KOPT-K1 (cell line): ENCODE measurements around the gene TMEM161B.
"Not testable (repeated sequence)": the region's sequence is repeated elsewhere in the genome, so short reads cannot be mapped to it uniquely, and the experiment has no call there.

Source experiments
- H3K27ac ChIP-seq: fragments of 200-600 bp; sonication (generic); 2 replicates; pipeline ENCODE4 v1.5.1; 2016; ENCODE audit warnings: antibody characterized with exemption, mild to moderate bottlenecking, low read depth, low read length; ENCODE audit not compliant: poor library complexity, severe bottlenecking
- H3K36me3 ChIP-seq: fragments of 200-600 bp; sonication (generic); 2 replicates; pipeline ENCODE4 v1.5.1; 2017; ENCODE audit warnings: antibody characterized with exemption, mild to moderate bottlenecking, low read length, moderate library complexity; ENCODE audit not compliant: insufficient read depth
- H3K9me3 ChIP-seq: fragments of 200-600 bp; sonication (generic); 2 replicates; pipeline ENCODE4 v1.5.1; 2017; ENCODE audit warnings: antibody characterized with exemption, low read length, mild to moderate bottlenecking; ENCODE audit not compliant: insufficient read depth, poor library complexity, severe bottlenecking

The TMEM161B gene

DNA sequence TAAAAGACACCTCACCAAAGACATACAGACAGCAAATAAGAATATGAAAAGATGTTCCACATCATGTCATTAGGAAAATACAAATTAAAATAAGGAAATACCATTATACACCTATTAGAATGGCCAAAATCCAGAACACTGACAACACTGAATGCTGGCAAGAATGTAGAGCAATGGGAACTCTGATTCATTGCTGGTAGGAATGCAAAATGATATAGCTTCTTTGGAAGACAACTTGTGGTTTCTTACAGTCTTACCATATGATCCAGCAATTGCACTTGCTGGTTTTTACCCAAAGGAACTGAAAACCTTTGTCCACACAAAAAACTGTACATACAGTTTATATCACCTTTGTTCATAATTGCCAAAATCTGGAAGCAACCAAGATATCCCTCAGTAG is 6.5 kb downstream of the TMEM161B start:
- no peak overlapping the region for H3K27ac ChIP-seq
- peaks cover 12% of the 10 kb centered on the region for H3K9me3 ChIP-seq
- H3K36me3 ChIP-seq = peaks cover 48% of the 10 kb centered on the region

DNA sequence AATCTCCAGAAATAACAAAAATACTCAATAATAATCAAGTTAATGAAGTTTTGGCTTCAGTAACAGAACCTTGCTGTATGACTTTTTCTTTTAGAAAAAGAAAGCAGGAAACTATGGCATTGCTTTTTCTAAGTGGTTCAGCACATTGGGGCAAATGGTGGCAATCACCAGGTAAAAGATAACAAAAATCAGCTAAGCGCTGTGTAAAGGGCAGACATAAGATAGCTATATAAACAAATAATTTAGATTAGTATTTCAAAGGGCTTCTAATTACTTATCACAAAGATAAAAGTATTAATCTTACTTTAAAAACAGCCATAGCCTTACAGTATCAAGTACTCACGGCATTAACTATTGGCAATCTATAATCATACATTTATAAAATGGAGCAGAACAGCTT is 10.0 kb downstream of the TMEM161B start:
- H3K36me3 ChIP-seq = peaks cover 33% of the 10 kb centered on the region
- H3K9me3 ChIP-seq = no peaks in the 10 kb centered on the region
- no peak overlapping the region for H3K27ac ChIP-seq

DNA sequence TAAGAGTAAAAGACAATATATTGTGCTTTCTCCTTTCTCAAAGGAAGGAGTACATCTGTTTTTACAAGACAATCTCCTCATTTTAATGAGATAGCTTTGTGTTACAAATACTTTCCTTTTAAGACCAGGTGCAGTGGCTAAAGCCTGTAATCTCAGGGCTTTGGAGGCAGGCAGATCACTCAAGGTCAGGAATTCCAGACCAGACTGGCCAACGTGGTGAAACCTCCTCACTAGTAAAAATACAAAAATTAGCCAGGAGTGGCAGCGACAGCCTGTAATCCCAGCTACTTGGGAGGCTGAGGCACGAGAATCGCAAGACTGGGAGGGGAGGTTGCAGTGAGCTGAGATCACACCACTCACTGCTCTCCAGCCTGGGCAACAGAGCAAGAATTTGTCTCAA is 11.8 kb downstream of the TMEM161B start:
- peaks cover 18% of the 10 kb centered on the region for H3K36me3 ChIP-seq
- H3K9me3 ChIP-seq = no peaks in the 10 kb centered on the region
- no peak overlapping the region for H3K27ac ChIP-seq

DNA sequence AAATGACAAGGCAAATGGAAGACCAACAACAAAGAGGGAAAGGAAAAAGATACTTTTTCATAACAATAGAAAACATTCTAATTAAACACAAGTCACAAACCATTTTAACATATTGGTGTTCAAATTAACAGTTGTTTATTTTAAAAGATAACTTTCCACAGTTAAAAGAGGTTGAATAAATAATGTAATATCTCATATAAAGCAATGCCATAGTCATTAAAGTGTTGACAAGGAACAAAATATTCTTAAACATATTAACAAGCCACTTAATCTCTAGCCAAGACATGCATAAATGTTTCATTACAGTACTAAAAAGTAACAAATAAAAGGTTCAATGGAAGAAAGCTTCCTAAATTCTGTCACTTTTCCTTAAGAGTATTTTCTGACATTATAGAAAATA is 12.6 kb downstream of the TMEM161B start:
- no peaks in the 10 kb centered on the region for H3K9me3 ChIP-seq
- no peak overlapping the region for H3K27ac ChIP-seq
- peaks cover 12% of the 10 kb centered on the region for H3K36me3 ChIP-seq

DNA sequence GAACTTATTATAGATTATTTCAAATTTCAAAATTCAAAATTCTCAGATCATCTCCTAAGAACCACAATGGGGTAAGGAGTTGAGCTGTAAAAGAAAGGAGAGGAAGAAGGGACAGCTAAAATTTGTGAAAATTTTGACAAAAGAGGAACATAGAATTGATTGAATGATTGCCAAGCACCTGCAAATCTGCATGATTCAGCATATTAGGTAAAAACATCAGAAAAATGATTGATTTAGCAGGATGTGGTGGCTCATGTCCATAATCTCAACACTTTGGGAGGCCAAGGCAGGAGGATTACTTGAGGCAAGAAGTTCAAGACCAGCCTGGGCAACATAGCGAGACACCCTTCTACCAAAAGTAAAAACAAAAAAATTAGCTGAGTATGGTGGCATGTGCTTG is 14.3 kb downstream of the TMEM161B start:
- peaks cover 15% of the 10 kb centered on the region for H3K36me3 ChIP-seq
- H3K9me3 ChIP-seq = no peaks in the 10 kb centered on the region
- no peak overlapping the region for H3K27ac ChIP-seq

DNA sequence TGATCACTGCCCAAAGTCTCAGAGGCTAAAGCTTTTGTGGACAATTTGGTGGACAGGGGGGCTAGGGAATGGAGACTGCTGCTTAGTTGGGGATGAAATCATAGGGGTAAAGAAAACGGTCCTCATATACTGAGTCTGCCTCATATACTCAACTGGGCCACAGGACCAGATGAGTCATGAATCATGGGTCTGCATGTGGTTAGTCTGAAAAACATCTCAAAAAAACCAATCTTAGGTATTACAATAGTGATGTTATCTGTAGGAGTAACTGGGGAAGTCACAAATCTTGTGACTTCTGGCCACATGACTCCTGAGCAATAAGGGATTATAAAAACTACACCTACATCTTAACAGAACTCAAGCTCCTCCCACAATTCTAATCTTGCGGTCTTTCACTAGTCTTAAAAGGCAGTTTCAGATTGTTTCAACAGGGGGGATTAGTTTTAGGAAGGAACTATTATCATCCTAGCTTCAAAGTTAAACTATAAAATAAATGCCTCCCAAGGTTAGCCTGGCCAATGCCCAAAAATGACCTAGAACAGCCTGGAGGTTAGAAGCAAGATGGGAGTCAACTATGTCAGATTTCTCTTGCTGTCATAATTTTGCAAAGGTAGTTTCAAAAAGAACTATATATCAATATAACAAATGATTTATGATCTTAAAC is 17.5 kb downstream of the TMEM161B start:
- Histone ChIP-seq H3K27ac (no peak overlapping the region), H3K9me3 (no peaks in the 10 kb centered on the region), H3K36me3 (peaks cover 9% of the 10 kb centered on the region; the same call in 1 of the 2 replicates)

DNA sequence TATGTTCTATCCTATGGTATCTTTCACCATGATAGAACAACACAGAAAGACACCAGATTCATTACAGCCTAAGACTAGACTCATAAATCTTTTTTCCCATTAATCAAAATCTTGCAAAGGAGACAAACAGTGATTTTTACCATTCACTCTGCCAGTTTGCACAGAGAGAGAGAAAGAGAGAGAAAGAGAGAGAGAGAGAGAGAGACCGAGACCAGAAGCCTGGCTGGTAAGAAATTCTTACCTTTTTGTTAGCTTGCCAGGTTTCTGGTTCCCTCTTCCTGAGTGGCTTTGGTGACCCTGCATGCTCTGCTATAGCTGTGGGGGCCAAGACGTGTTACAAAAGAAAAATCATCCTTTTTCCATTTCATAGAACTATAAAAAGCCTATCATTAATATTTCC is 18.6 kb downstream of the TMEM161B start:
- no peaks in the 10 kb centered on the region for H3K9me3 ChIP-seq
- peaks cover 9% of the 10 kb centered on the region; the same call in 1 of the 2 replicates for H3K36me3 ChIP-seq
- H3K27ac ChIP-seq = no peak overlapping the region

DNA sequence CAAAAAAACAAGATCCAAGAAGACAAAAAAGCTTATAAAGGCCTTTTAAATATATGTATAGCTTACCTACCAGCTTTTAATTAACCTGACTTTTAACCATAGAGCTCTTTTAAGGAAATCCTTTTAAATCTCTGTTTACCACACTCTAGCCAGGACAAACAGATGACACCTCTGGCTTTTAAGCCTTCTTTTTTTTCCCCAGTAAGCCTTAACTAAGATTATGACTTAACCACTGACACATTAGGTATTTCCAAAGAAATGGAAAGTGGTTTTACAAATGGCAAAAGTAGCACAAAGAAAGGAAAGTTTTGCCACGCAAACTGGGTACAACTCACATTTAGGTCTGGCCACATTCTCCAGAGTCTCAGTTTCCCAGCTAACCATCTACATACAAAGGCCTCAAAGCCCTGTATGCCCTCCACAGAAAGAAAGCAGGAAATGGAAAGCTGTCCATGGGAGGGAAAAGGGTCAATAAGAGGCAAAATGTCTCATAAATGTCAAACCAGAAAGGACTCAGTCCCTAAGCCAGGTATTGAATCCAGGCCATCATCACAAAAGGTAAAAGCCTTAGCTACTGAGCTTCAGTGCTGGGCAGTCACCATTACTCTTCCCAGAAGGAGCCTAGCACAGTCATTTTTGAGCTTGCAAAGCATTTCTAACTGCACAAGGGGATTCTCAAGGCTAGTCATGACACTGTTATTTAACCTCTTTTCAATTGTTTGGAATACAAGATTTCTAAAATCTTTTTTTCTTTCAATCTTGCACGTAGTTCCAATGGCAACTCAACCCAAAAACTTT is 19.7 kb downstream of the TMEM161B start:
- Histone ChIP-seq H3K27ac (no peak overlapping the region), H3K36me3 (peaks cover 9% of the 10 kb centered on the region; the same call in 1 of the 2 replicates), H3K9me3 (no peaks in the 10 kb centered on the region)

DNA sequence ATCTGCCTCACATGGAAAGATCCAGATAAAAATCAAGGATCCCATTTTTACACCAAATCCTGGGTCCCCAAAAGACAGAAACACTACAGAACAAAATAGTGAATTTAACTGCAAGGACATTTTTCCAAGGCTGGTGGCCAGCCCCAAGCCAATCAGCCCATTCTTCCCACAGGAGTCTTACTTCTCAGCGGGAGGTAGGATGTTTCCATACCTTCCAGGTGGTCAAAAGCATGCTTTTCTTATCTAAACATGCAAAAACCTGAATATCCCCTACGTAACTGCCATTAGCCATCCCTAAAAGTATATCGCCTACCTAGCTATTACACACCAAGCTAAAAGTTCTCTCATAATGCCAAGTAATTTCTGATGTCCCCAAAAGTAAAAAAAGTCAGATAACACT is 20.6 kb downstream of the TMEM161B start:
- peaks cover 9% of the 10 kb centered on the region; the same call in 1 of the 2 replicates for H3K36me3 ChIP-seq
- H3K27ac ChIP-seq = no peak overlapping the region
- no peaks in the 10 kb centered on the region for H3K9me3 ChIP-seq

DNA sequence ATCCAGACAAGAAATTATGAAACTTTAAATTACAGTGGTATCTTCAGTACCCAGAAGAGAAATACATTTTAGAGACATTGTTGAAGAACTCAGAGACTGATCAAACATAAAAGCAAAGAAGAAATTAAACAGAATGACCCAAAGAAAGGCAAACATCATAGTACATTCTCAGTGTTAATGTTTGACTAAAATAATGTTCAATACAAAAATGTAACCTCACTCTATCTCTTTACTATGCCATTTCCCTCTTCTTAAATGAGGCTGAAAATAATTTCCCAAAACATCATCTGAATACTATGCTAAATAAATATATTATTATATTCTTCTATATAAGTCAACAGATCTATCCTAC is 22.8 kb downstream of the TMEM161B start:
- Histone ChIP-seq H3K27ac (no peak overlapping the region), H3K9me3 (no peaks in the 10 kb centered on the region), H3K36me3 (peaks cover 7% of the 10 kb centered on the region)

DNA sequence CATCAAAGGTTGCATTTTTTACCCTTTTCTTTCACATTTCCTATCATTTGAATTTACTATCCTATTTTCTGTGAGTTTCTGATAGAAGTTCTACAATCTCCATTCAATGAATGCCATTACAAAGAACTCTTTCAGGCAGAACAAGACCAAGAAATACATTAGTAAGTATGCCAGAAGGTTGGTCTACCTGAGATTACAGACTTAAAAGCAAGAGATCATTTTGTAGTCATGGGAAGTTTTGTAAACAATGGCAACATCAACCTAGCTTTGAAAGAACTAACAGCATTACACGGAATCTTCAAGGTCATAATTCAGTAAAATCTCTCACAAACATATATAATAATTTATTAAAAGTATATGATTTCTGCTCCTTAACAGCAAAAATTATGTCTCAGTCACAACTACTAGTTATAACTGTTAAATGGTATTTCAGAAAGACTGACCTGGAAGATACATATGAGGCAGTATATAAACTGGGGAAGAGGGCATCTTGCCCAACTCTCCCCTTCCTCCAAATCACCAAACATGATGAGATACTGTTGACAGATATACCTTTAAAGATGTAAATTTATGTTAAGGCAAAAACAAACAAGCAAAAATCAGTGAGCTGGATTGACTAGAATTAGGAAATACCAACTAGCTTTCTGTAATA is 23.3 kb downstream of the TMEM161B start:
- Histone ChIP-seq H3K9me3 (no peaks in the 10 kb centered on the region), H3K36me3 (peaks cover 6% of the 10 kb centered on the region), H3K27ac (no peak overlapping the region)

DNA sequence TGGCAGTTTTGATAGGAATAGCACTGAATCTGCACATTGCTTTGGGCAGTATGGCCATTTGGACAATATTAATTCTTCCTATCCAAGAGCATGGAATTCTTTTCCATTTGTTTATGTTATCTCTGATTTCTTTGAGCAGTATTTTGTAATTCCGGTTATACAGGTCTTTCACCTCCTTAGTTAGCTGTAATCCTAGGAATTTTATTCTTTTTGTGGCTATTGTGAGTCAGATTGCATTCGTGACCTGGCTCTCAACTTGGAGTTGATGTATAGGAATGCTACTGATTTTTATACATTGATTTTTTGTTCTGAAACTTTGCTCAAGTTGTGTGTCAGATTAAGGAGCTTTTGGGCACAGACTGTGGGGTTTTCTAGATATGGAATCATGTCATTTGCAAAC is 24.0 kb downstream of the TMEM161B start:
- H3K9me3 ChIP-seq = no peaks in the 10 kb centered on the region
- no peak overlapping the region for H3K27ac ChIP-seq

DNA sequence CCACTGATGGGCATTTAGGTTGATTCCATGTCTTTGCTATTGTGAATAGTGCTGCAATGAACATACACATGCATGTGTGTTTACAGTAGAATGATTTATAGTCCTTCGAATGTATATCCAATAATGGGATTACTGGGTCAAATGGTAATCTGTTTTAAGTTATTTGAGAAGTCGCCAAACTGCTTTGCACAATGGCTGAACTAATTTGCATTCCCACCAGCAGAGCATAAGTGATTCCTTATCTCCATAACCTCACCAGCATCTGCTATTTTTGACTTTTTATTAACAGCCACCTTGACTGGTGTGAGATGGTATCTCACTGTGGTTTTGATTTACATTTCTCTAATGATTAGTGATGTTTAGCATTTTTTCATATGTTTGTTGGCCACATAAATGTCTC is 25.2 kb downstream of the TMEM161B start:
- H3K27ac ChIP-seq, H3K9me3 ChIP-seq: not testable (repeated sequence)
- H3K36me3 ChIP-seq = peaks cover 15% of the 10 kb centered on the region; the same call in 1 of the 2 replicates

More for the DNA sequence above, 24.0 kb downstream of the TMEM161B start:
- peaks cover 11% of the 10 kb centered on the region; the same call in 1 of the 2 replicates for H3K36me3 ChIP-seq

DNA sequence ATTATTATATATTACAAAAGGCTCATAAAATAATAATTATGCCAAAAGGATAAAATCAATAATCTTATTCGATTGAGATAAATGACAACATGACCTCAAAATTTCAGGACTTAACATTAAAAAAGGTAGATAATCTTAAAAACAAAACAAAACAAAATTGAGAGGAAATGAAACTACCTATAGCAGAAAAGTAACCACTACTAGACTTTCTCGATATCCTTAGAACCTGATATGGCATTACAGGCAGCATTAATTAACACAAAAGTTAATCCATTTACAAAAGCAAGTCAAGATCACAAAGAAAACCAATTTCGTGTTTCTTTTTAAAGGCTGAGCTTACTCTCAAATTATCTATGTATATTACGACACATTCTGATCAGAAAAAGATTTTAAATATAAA is 29.9 kb downstream of the TMEM161B start:
- Histone ChIP-seq H3K36me3 (peaks cover 46% of the 10 kb centered on the region), H3K9me3 (no peaks in the 10 kb centered on the region)

DNA sequence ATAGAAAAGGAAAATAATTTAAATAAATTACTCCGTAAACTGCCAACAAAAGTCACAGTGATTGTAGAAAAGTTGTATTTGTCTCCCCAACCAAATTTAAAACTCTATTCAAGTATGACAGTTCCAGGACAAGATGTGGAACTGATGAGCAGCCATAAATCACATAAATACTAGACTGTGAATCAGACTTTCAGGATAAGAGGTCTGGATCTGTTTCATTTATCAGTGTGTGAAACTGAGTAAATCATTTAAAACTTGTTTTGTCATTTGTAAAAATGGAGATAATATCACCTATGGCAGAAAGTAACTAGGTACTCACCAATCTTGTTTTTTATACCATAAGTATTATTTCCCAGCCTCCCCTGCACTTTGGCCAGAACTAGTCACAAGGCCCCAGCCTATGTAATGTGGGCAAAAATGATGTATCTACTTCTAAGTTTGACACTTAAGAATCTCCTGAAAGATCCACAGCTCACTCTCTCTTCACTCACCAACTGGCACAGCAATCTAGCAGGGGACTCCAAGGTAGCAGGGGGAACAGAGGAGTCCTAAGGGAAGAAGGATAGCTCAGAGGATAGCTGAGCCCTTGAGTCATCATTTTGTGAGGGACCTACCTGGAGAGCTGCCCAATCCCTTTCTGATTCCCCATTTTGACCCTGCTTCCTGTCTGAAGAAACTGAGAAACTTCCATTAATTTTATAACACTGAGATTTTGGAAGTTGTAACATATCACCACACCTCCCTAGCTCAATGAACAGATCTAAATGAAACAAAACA is 31.6 kb downstream of the TMEM161B start:
- Histone ChIP-seq H3K9me3 (no peaks in the 10 kb centered on the region), H3K36me3 (peaks cover 47% of the 10 kb centered on the region), H3K27ac (no peak overlapping the region)

More for the DNA sequence above, 29.9 kb downstream of the TMEM161B start:
- H3K27ac ChIP-seq = no peak overlapping the region
